GM12878 (cell line): ENCODE results near the gene ERFL. TPM values are rescaled to one million over a fixed set of nuclear protein-coding genes. Genes with fewer than 3 reads are reported as not detected.

Source experiments
- MAX ChIP-seq: IDR thresholded peaks from 2 replicates; pipeline ENCODE4 v1.6.1; 2012; ENCODE audit warnings: low read depth, low read length, improper control_type of control experiment
- MTA2 ChIP-seq: fragments of 450-650 bp; IDR thresholded peaks from 2 replicates; pipeline ENCODE4 v1.6.1; 2016; ENCODE audit warnings: low read depth, mild to moderate bottlenecking, moderate library complexity
- SMARCA5 ChIP-seq: fragments of 450-650 bp; IDR thresholded peaks from 2 replicates; pipeline ENCODE4 v1.6.1; 2017; ENCODE audit warnings: mild to moderate bottlenecking
- ZNF592 ChIP-seq: fragments of 450-650 bp; IDR thresholded peaks from 2 replicates; pipeline ENCODE4 v1.6.1; 2017; ENCODE audit warnings: mild to moderate bottlenecking, moderate library complexity
- polyA plus RNA-seq, 11 experiments: library from polyadenylated mRNA; depleted of rRNA in 4 of 11; unstranded in 6 of 11; stranded (reverse) in 5 of 11; fragments of >200 nt; fragmentation: Nextera tagmentation in 4 of 11; fragmentation: Illumina TruSeq in 1 of 11; extraction: Ambion mirVana in 4 of 11; extraction: Trizol in 1 of 11; gene quantifications; 1 replicate in 1 of 11; 2 replicates in 10 of 11; pipeline versions ENCODE4 v1.2.1 to v1.2.3, GENCODE V29; 2011 to 2016; ENCODE audit warnings: inconsistent platforms in 2 of 11, missing spikeins in 2 of 11, low read depth in 1 of 11
- total RNA-seq, 4 experiments: library from RNA; depleted of rRNA in 3 of 4; stranded (reverse); fragments of >200 nt in 3 of 4; fragmentation: Illumina TruSeq in 1 of 4; extraction: Trizol in 1 of 4; gene quantifications; 2 replicates each; pipeline versions ENCODE4 v1.2.1 to v1.2.3, GENCODE V29; 2013 to 2021

The ERFL gene
- total and polyA plus RNA-seq, 10 of the 15 experiments (the other 5 are each of a cell fraction or from before 2014, with no cell fraction given) = 0.04 to 0.10 (median 0.05) TPM; not detected in 7

GRCh38 chr19:41877916-41878905 lies 50.0 kb downstream of the ERFL start (continued):
- TF ChIP-seq ZNF592 (no peak), SMARCA5 (peak; percentile 79), MTA2 (no peak), MAX (peak; percentile 41; the same call in 1 of the 2 replicates)
